ENCODE measurements around the gene IQCN.

Gene IQCN

DNA sequence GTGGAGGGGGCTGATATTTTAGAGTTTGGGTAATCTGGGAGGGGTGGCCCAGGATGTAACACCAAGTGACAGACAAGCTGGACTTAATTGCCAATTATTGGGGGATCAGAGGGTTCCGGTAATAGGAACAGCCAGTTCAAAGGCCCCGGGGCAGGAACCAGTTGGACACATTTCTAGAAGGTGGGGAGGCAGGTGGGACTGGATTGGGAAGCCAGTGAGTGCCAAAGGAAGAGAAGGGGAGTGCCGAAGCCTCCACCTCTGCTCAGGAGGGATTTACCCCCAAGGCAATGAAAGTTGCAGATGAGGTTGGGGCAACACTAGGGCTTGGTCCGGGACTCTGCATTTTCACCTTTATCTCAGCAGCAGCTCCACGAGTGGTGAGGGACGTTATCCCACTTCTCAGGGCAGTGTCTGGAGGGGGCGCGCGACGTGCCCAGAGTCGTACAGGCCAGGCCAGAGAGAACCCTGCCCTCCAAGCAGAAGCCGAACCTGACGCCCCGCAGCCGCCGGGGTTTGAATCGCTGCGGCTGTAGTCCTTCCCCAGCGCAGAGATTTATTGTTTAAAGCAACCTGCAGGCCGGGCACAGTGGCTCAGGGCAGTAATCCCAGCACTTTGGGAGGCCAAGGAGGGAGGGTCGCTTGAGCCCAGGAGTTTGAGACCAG lies 12.9 kb upstream of the IQCN start:
- DNase-seq, result no peak

DNA sequence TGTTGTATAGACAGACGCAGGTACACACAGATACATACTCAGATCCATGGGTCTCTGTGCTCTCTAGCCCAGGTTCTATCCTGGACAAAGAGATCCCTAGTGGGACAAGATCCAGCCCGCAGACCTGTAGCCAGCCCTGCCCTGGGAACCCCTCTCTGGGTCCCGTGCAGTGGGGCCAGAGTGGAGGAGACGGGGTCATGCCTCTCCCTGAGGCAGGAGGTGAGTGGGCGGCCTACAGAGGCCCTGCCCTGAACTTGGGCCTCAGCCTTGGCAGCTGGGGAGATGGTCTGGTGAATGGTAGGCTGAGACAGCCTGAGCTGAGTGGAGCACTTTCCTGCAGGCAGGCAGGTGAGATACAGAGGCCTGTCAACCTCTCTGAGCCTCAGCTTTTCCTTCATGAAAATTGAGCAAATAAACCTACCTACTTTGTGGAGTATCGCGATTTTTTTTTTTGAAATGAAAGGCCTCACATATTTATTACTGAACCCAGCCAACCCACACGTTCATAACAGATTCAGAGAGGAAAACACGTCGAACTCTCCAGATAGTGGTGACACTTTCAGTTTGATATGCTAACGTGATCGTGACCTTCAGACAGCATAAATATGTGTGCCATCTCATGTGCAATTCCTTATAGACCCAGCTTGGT lies 10.6 kb upstream of the IQCN start:
- DNase-seq, result no peak

DNA sequence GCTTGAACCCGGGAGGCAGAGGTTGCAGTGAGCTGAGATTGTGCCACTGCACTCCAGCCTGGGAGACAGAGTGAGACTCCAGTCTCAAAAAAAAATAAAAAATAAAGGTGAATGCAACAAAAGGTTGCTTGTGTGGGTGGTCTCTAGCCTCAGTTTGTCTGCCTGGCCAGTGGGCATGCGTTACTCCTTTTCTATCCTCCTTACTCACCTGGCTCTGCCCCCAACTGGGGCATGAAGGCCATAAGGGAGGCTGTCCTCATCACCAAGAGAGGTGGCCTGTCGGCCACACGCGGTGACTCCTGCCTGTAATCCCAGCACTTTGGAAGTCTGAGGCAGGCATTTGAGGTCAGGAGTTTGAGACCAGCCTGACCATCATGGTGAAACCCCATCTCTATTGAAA lies 9.1 kb upstream of the IQCN start:
- DNase-seq, result no peak

DNA sequence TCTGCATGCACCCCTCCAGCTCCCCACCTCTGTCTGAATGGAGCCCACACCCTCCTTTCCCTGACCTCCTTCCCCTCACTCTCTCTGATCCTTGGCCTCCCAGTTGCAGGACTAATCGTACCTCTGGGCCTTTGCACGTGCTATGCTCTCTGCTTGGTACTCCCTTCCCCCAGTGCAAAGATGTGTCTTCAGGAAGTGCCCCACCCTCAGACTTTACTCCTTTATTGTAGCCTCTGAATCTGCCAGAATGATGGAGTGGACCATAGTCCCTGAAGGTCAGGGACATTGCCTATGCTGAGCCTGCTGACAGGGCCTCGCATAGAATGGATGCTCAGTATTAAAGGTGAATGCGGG lies 8.5 kb upstream of the IQCN start:
- no peak for DNase-seq

DNA sequence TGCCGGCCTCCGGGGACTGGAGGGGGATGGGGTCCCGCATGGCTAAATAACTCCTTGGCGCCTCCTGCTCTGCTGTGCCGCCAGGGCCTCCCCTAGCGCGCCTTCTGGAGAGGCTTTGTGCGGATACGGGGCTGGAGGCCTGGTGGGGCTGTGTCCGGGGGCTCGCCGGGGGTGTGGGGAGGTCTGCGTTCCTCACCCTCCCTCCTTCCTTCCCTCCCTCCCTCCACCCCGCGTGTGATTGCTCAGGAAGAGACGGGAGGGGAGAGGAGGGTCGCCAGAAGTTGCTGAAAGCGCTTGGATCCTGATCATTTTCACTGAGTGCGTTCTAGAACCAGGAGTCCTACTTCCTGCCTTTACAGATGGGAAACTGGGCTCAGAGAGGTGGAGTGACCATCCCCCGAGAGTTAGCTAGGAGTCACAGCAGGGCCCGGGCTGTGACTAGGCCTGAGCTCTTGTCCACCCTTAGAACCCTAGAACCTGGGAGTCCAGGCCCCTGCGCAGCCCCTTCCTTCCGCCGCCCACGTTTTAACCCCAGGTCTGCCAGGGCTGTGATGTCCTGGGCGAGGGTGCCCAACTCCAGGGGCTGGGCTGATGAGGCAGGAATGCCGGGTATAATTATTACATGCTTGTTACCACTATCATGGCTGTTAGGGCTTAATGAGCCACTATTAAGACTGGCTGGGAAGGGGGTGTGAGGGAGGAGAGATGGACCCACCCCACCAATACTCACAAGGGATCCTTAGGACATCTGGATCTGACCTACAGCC lies 8.0 kb upstream of the IQCN start:
- peak; percentile 67 for DNase-seq

DNA sequence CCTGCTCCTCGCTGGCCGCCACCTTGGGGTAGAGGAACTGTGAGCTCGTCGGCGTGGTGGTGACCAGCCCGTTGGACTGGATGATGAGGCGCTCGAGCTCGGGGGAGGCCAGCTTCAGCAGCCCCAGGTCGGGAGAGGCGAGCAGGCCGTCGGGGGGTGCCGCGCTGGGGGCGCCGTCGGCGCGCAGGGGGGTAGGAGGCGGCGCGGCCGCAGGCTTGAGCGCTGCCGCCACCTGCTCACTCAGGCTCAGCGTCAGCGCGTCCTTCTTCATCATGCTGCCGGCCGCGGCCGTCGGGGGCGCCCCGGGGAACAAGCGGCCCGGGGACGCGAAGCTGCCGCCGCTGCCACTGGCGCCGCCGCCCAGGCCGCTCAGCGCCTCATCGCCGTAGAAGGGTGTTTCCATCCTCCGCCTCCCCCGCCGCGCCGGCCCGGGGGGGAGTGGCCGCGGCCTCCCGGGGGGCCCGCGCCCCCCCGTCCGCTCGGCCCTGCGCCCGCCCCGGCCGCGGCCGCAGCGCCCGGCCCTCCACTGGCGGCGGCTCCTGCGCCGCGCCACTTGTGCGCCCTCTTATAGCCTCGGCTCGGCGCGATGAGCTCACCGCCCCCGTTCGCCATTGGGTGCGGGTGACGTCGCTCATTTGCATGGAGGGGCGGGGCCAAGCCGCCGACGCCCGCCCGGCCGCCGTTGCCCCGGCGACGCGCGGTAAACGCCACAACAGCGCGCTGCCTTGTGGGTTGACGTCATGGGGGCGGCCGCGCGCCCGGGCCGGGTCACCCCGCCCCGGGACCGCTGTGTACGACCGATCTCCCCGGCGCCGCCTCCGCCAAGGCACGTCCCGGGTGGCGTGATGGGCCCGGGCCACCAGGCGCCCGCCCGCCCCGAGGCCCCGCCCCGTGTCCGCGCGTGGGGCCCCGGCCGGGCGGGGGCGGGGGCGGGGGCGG lies 7.1 kb upstream of the IQCN start, which contains the start of gene JUND:
Gene JUND (minus strand): TSS at position 541 of the 939 bp plus-strand sequence. CDS start 138 bp downstream, at position 403.
- peak; percentile 95 for DNase-seq

DNA sequence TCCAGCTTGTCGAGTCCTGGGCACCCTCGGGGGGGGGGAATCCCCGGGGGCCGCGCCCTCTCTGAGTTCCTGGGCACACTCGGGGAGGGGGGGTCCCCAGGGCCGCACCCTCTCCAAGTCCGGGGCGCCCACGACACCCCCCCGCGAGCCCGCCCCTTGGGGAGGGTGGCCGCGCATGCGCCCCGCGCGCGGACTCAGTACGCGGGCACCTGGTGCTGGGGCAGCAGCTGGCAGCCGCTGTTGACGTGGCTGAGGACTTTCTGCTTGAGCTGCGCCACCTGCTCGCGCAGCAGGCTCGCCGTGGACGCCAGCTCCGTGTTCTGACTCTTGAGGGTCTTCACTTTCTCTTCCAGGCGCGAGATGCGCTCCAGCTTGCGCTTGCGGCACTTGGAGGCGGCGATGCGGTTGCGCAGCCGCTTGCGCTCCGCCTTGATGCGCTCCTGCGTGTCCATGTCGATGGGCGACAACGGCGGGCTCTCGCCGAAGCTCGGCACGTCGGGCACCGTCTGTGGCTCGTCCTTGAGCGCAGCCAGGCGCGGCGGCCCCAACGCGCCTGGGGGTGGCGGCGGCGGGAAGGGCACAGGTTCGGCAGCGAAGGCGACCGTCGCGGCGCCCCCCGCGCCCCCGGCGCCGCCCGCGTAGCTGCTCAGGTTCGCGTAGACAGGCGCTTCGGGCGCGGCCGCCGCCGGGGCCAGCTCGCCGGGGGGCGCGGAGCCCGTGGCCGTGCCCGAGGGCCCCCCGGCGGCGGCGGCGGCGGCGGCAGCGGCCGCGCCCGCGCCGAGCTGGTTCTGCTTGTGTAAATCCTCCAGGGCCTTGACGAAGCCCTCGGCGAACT lies 6.2 kb upstream of the IQCN start:
- peak; percentile 68 for DNase-seq

DNA sequence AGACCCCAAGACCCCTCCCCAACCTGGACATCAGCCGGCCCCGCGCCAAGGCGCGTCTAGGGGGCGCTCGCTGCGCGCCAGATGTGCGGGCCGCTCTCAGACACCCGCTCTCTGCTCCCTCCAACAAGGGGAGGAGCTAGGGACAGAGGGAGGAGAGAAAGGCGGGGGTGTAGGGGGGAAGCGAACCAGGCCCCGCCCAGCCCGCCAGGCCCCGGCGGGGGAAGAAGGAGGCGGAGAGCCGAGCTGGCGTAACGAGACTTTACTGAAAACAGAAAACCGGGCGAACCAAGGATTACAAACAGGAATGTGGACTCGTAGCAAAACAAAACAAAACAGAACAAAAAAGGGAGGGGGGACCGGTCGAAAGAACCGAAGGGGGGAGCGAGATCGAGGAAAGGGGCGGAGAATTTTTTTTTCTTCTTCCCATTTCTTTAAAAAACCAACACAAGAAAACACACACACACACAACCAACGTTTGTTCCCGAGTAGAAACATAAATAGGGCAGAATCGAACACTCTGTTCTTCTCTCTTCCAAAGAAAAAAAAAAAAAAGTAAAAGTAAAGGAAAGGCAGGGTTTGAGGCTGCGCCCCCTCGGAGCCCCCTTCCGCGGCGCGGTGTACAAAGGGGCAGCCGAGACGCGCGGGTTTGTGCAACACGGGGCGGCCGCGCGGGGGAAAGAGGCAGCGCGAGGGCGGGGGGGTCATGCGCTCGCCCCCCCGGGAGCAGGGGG lies 5.4 kb upstream of the IQCN start:
- DNase-seq, result peak; percentile 92

DNA sequence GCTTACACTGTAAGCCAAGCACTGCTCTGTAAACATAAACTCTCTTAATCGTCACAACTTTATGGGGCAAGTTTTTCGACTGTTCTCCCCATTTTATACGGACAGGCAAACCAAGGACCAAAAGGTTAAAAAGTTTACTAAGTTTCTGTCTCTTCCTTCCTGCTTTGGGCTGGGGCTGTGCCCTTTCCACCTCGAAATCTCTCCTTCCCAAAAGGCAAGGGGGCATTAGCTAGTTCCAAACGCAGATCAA lies 4.9 kb upstream of the IQCN start:
- no peak for DNase-seq

DNA sequence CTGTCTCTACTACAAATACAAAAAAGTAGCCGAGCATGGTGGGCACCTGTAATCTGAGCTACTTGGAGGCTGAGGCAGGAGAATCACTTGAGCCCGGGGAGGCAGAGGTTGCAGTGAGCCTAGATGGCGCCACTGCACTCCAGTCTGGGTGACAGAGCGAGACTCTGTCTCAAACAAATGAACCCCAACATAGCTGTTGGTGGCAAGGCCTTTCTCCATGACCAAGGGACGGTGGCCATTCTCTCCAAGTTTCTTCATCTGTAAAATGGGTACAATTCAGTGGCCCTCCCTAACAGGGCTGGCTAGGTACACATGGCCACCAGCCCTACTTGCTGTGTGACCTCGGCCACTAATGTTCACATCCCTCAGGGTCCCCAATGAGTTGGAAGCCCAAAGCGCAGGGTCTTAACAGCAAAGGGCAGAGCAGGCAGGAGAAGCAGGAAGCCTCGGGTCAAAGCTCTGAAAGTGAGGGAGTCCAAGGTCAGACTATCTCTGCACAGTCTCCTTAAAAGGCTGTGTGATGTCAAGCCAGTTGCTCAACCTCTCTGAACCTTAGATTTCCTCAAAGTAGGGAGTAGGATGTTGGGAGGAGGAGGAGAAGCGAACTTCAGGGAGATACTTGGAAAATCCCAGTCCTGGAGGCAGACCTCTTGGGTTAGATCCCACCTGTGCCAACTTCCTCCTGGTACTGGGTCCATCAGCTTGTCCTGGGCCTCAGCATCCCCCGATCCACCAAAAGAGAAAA lies 4.4 kb upstream of the IQCN start:
- DNase-seq, result no peak

DNA sequence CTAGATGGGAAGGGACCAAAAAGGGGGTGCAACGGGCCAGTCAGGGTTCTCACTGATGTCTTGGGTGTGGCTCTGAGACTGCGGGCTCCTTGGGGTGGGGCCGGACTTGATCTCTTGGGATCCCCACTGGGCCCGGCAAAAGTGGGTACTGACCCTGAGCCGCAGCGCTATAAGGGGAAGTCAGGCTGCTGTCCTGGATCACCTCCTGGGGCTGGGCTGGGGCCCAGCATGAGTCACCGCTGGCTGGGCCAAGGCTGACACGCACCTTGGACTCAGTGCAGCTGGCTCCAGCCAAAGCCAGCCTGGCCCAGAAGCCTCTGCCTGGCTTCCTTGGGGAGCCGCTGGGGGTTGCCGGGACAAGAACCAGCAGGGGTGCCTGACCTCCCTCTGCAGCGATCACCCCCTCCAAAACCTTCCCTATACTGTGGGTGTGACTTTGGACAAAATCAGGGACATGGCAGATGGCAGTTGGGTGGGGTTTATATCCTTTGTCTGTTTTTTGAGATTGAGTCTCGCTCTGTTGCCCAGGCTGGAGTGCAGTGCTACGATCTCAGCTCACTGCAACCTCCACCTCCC lies 617 bp upstream of the IQCN start:
- DNase-seq, result no peak

DNA sequence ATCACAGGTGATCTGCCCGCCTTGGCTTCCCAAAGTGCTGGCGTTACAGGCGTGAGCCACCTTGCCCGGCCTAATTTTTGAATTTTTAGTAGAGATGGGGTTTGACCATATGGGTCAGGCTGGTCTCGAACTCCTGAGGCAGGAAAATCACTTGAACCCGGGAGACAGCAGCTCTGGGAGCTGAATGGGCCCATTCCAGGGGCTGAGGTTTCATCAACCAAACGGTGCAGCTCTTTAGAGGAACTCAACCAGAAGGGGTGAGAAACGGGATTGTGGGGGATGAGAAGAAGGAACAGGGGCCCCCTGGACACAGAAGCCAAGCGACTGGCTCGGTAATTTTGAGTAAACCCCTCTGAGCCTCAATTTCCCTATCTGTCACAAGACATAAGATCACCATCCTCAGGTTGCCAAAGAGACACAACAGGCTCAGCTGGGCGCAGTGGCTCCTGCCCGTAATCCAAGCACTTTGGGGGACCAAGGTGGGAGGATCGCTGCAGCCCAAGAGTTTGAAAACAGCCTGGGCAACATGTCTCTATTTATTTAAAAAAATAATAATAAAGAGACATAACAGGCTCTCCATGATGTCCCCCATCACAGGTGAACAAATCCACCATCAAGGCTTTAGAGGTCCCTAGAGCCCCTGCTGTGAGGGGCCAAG lies 562 bp downstream of the IQCN start:
- DNase-seq, result no peak

DNA sequence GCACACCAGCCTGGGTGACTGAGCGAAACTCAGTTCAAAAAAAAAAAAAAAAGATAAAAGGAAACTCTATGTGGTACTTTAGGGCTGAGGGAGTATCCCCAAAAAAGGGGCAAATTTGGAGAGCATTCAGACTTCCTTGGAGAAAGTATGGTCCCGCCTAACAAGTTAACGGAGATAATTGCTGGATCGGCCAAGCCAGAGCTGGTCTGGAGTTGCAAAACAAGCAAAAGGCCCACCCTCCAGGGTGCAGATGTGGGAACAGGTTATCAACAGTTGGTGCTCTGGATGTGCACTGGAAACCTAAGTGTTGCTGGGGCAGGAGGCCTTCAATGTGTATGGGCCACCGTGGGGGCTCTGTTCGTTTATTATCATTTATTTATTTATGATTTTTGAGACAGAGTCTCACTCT lies 2.8 kb downstream of the IQCN start:
- no peak for DNase-seq

DNA sequence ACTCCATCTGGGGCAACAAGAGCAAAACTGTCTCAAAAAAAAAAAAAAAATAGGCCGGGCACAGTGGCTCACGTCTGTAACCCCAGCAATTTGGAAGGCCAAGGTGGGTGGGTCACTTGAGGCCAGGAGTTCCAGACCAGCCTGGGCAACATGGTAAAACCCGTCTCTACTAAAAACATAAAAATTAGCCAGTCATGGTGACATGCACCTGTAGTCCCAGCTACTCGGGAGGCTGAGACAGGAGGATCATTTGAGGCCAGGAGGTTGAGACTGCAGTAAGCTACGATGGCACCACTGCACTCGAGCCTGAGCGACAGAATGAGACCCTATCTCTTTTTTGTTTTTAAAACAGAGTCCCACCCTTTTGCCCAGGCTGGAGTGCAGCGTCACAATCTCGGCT lies 3.9 kb downstream of the IQCN start:
- no peak for DNase-seq

DNA sequence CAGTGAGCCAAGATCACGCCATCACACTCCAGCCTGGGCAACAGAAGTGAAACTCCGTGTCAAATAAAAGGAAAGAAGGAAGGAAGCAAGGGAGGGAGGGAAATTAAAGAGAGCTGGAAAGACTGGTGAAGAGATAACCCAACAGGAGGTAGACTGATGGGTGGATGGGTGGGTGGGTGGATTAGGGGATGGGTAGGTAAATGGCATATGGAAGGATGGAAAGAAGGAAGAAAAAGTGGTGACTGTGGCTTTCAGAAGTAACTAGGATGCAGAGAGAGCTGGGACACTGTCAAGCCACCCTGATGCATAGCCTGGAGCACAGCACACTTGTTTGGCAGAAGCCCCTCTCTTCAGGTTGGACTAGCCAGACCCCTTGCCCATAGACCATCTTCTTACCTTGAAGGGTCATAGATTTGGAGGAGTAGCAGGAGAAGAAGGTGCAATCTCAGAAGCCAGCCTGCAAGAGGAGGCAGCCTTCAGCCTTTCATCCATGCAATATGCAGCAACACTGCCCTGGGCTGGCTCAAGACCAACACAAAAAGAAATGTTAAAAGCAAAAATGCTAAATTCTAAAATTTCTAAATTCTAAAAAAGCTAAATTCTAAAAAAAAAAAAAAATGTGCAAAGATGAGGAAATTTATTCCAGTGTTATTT lies 5.1 kb downstream of the IQCN start:
- DNase-seq, result no peak

DNA sequence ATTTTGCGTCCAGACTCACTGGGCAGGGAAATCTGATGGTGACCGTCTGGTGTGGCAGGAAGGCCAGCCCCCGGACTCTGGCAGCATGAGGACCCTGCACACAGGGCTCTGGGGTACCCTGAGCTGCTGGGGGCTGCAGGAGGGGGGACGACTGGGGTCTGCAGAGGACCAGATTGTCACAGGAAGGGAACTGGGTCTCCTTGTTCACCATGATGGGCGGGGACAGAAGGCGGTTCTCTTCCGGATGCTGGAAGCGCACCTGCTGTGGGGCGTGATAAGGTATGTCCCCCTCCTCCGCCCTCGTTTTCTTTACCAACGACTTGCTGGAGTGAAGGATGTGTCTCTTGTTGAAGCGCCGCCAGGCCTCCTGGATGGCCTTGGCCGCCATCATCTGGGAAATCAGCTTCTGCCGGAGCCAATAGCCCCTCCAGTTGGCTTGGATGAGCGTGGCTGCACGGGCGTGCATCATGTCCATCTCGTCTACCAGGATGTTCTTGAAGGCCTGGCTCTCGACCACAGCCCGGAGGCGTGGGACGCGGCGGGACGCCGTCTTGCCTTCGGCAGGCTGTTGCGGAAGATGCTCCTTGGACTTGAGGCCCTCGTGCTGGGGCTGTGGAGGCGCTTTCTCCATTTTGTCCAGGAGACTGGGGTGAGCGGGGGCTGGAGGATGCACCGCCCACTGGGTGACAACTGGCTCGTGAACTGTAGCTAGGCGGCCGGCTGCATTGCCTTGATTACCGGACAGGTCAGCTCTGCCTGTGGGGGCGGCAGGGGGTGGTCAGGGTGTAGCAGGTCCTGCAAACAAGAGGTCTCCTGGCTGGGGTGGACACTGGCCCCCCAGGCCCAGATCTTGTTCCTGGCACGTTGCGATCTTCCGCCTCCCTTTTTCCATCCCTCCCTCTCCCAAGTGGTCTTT lies 7.2 kb downstream of the IQCN start:
- no peak for DNase-seq

DNA sequence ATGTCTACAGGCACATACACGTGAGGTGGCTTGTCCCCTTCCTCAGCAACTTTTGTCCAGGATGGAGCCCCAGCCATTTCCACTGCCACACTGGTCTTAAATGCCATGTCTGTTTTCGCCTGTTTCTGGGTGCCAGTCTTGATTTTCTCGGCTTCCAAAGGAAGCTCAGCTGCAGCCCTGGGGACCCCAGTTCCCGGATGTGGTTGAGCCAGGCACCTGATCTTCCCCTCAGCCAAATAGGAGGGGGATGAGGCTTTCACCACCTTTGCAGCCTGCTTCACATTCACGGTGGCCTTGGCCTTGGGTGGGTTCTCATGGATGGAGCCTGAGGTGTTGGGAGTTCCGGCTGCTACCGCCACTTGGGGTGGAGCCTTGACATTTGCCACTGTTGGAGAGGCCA lies 8.7 kb downstream of the IQCN start:
- DNase-seq, result no peak

DNA sequence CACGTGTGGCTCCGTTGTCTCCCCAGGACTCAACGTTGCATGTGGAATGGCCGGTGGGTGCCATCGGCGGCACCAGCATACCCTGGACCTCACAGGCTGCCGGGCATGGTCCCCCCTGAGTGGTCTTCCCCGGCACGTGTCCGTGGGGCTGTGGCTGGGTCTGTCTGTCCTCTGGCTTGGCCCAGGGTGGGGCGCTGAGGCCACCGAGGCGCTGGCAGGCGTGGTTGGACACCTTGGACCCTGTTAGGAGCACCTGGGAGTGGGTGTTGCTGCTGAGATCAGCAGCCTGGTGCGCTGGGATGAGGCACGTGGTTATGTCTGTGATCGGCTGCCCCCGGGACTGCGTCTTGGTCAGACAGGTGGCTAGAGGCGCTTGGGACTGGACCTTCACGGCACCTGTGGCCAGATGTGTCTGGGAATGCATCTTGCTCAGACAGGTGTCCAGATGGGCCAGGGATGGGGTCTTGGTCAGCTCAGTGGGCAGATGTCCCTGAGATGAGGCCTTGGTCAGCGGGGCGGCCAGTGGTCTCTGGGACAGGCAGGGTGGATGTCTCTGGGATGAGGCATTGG lies 9.2 kb downstream of the IQCN start:
- DNase-seq, result no peak
